Endometrium (tissue), 2 donors: ENCODE results near the gene TYRO3.
"Not testable (repeated sequence)": the region's sequence is repeated elsewhere in the genome, so short reads cannot be mapped to it uniquely, and the experiment has no call there.

Source experiments
- FAIRE-seq: peaks from 2 replicates; lab custom pipeline; 2012; peaks lifted over from hg19 to GRCh38; lab: Jason Lieb, UNC
- donor health status: control.
- donor health status: control.

TYRO3 gene

GRCh38 chr15:41574158-41574557 lies 15.1 kb downstream of the TYRO3 start:
- FAIRE-seq: no peak

- FAIRE-seq: no peak
Measured at GRCh38 chr15:41575282-41575681, 16.3 kb downstream of the TYRO3 start.

GRCh38 chr15:41577863-41578735 lies 19.1 kb downstream of the TYRO3 start:
- FAIRE-seq: no peak

GRCh38 chr15:41578736-41579383 lies 19.8 kb downstream of the TYRO3 start:
- FAIRE-seq: no peak

- FAIRE-seq: no peak
Measured at GRCh38 chr15:41581110-41581509, 22.1 kb downstream of the TYRO3 start.

- FAIRE-seq: no peak
Measured at GRCh38 chr15:41583795-41584194, 24.8 kb downstream of the TYRO3 start.

- no peak for FAIRE-seq
Measured at GRCh38 chr15:41584636-41585126, 25.7 kb downstream of the TYRO3 start.

GRCh38 chr15:41585127-41586047 lies 26.4 kb downstream of the TYRO3 start:
- FAIRE-seq: no peak

GRCh38 chr15:41586531-41587282 lies 27.7 kb downstream of the TYRO3 start:
- not testable (repeated sequence) for FAIRE-seq

GRCh38 chr15:41589018-41589417 lies 30.0 kb downstream of the TYRO3 start:
- not testable (repeated sequence) for FAIRE-seq

- FAIRE-seq: not testable (repeated sequence)
Measured at GRCh38 chr15:41589571-41589970, 30.6 kb downstream of the TYRO3 start.

- FAIRE-seq: not testable (repeated sequence)
Measured at GRCh38 chr15:41591217-41591616, 32.2 kb downstream of the TYRO3 start.

GRCh38 chr15:41592718-41593117 lies 33.7 kb downstream of the TYRO3 start:
- FAIRE-seq: not testable (repeated sequence)

- no peak for FAIRE-seq
Measured at GRCh38 chr15:41594801-41595746, 36.1 kb downstream of the TYRO3 start.

GRCh38 chr15:41596972-41597371 lies 38.0 kb downstream of the TYRO3 start:
- FAIRE-seq: no peak

- no peak for FAIRE-seq
Measured at GRCh38 chr15:41597787-41598186, 38.8 kb downstream of the TYRO3 start.

- FAIRE-seq: no peak
Measured at GRCh38 chr15:41599061-41599460, 40.0 kb downstream of the TYRO3 start.

- no peak for FAIRE-seq
Measured at GRCh38 chr15:41603411-41603935, 44.5 kb downstream of the TYRO3 start.

GRCh38 chr15:41603941-41604911 lies 45.2 kb downstream of the TYRO3 start:
- no peak for FAIRE-seq
